Activated CD8-positive, alpha-beta T cell treated with anti-CD3 and anti-CD28 coated beads for 36 hours (primary cell): ENCODE measurements around the gene LAMA5. TPM values are rescaled to one million over a fixed set of nuclear protein-coding genes. Genes with fewer than 3 reads are reported as not detected.

ENCODE experiments used
- ATAC-seq: fragments of 200-7000 bp; cut with Tn5 transposase; one replicate; pipeline ENCODE4 v1.10.0; 2021; ENCODE audit warnings: mild to moderate bottlenecking, moderate library complexity
- CTCF ChIA-PET: fragments of 350-600 bp; sonication (Branson Sonifier 250); formaldehyde crosslinking; loops from one replicate; lab custom pipeline; 2021; ENCODE audit warnings: antibody characterized with exemption; lab: Charles Lee
- POLR2A ChIA-PET: fragments of 350-600 bp; sonication (Branson Sonifier 250); formaldehyde crosslinking; loops from one replicate; lab custom pipeline; 2021; ENCODE audit warnings: antibody characterized with exemption; lab: Charles Lee
- DNase-seq: peaks from one replicate; pipeline ENCODE4 v3.0.0-alpha.2; 2020
- H3K27ac Mint-ChIP-seq: one replicate; pipeline ENCODE4 v1.8.0; 2021; ENCODE audit warnings: mild to moderate bottlenecking, mixed read lengths
- H3K27me3 Mint-ChIP-seq: one replicate; pipeline ENCODE4 v1.8.0; 2021; ENCODE audit warnings: mixed read lengths
- H3K36me3 Mint-ChIP-seq: one replicate; pipeline ENCODE4 v1.8.0; 2021; ENCODE audit warnings: low read depth, mixed read lengths
- H3K4me1 Mint-ChIP-seq: one replicate; pipeline ENCODE4 v1.8.0; 2021; ENCODE audit warnings: low read depth, mixed read lengths
- H3K4me3 Mint-ChIP-seq: one replicate; pipeline ENCODE4 v1.8.0; 2021; ENCODE audit warnings: mild to moderate bottlenecking, moderate library complexity, mixed read lengths
- H3K9me3 Mint-ChIP-seq: one replicate; pipeline ENCODE4 v1.8.0; 2021; ENCODE audit warnings: mixed read lengths
- CTCF ChIP-seq: fragments of 200-600 bp; IDR thresholded peaks from one replicate; pipeline ENCODE4 v1.8.0; 2022; ENCODE audit warnings: antibody characterized with exemption, mild to moderate bottlenecking
- intact Hi-C: fragments of 100-400 bp; cut with micrococcal nuclease; formaldehyde crosslinking; loops from one replicate; pipeline ENCODE4 v1.10.0; 2022
- total RNA-seq, 2 experiments: library from RNA; stranded (reverse); gene quantifications; one replicate each; pipeline ENCODE4 v1.2.3, GENCODE V29; 2021

The LAMA5 gene
- total RNA-seq, 2 experiments from 2014 or later: 0.25 to 0.76 TPM

- ChIA-PET POLR2A (no interaction called here), CTCF (no interaction called here)
- Mint-ChIP-seq H3K4me3 (no peak overlapping the region), H3K9me3 (no peaks in the 10 kb centered on the region), H3K4me1 (no peaks in the 10 kb centered on the region), H3K36me3 (no peaks in the 10 kb centered on the region), H3K27me3 (no peaks in the 10 kb centered on the region), H3K27ac (no peak overlapping the region)
- intact Hi-C loops: no loop called here
- ATAC-seq: no peak
- no peak for DNase-seq
- no peak for TF ChIP-seq CTCF
Observed at GRCh38 chr20:62413025-62413570, 46.0 kb upstream of the LAMA5 start.

- CTCF ChIA-PET: no interaction called here
- ATAC-seq (no peak), DNase-seq (no peak)
- H3K4me3 Mint-ChIP-seq: no peak overlapping the region
- H3K4me1 Mint-ChIP-seq: no peaks in the 10 kb centered on the region
- no peaks in the 10 kb centered on the region for H3K9me3 Mint-ChIP-seq
- no peak overlapping the region for H3K27ac Mint-ChIP-seq
- H3K36me3 Mint-ChIP-seq: no peaks in the 10 kb centered on the region
- intact Hi-C loops: no loop called here
- H3K27me3 Mint-ChIP-seq: no peaks in the 10 kb centered on the region
- no peak for TF ChIP-seq CTCF
- POLR2A ChIA-PET: no interaction called here
Observed at GRCh38 chr20:62412194-62413024, 45.3 kb upstream of the LAMA5 start.

- Mint-ChIP-seq H3K27me3 (no peaks in the 10 kb centered on the region), H3K4me3 (no peak overlapping the region), H3K4me1 (no peaks in the 10 kb centered on the region), H3K9me3 (no peaks in the 10 kb centered on the region), H3K27ac (no peak overlapping the region), H3K36me3 (no peaks in the 10 kb centered on the region)
- ChIA-PET CTCF (no interaction called here), POLR2A (no interaction called here)
- intact Hi-C loops: no loop called here
- no peak for TF ChIP-seq CTCF
- DNase-seq (no peak), ATAC-seq (no peak)
Observed at GRCh38 chr20:62411479-62412193, 44.5 kb upstream of the LAMA5 start.

- Mint-ChIP-seq H3K9me3 (no peaks in the 10 kb centered on the region), H3K27ac (no peak overlapping the region), H3K27me3 (no peaks in the 10 kb centered on the region), H3K36me3 (no peaks in the 10 kb centered on the region), H3K4me3 (no peak overlapping the region), H3K4me1 (peaks cover 5% of the 10 kb centered on the region)
- intact Hi-C loops: no loop called here
- CTCF ChIA-PET: interaction anchor here (1.0 to 2.4 kb wide), 4 partner anchors 88 to 381 kb away, joined by 3 to 14 read pairs (median 6); no protein-coding TSS in a partner anchor
- ATAC-seq: no peak
- TF ChIP-seq CTCF: no peak
- POLR2A ChIA-PET: interaction anchor here (1.0 kb wide), 1 partner anchor 213 kb away, joined by 3 read pairs; no protein-coding TSS in a partner anchor
- no peak for DNase-seq
Observed at GRCh38 chr20:62410746-62411478, 43.8 kb upstream of the LAMA5 start.
